SK-N-SH treated with all-trans-retinoic acid at 6 μM for 48 hours (cell line): Measurements from ENCODE around the gene ANKRD33B.
A peak's percentile ranks its signal among the peaks of the same experiment; 100 is the strongest.

Source experiments
- ATAC-seq: fragments of 200-7000 bp; cut with Tn5 transposase; 3 replicates; pipeline ENCODE4 v1.9.1; 2020; ENCODE audit warnings: mild to moderate bottlenecking, moderate library complexity
- ARNTL ChIP-seq: fragments of 450-650 bp; formaldehyde crosslinking; IDR thresholded peaks from 2 replicates; pipeline ENCODE4 v1.5.0; 2020; ENCODE audit warnings: low read depth, mild to moderate bottlenecking, moderate library complexity, borderline replicate concordance
- BACH2 ChIP-seq: fragments of 250-450 bp; sonication (Bioruptor Pico); IDR thresholded peaks from 2 replicates; pipeline ENCODE4 v1.9.0; 2021; ENCODE audit warnings: mild to moderate bottlenecking, borderline replicate concordance
- CREB5 ChIP-seq: fragments of 250-450 bp; sonication (Bioruptor Pico); IDR thresholded peaks from 2 replicates; pipeline ENCODE4 v1.5.1; 2020; ENCODE audit warnings: low read depth, mild to moderate bottlenecking, moderate library complexity
- CSDC2 ChIP-seq: fragments of 250-450 bp; sonication (Bioruptor Pico); IDR thresholded peaks from 2 replicates; pipeline ENCODE4 v1.5.0; 2020; ENCODE audit warnings: mild to moderate bottlenecking, moderate library complexity
- CSRNP3 ChIP-seq: fragments of 250-450 bp; sonication (Bioruptor Pico); IDR thresholded peaks from 2 replicates; pipeline ENCODE4 v1.5.1; 2021; ENCODE audit warnings: mild to moderate bottlenecking, moderate library complexity
- GLIS3 ChIP-seq: fragments of 250-450 bp; sonication (Bioruptor Pico); IDR thresholded peaks from 2 replicates; pipeline ENCODE4 v1.5.0; 2020; ENCODE audit warnings: mild to moderate bottlenecking, moderate library complexity
- ISL1 ChIP-seq: fragments of 250-450 bp; sonication (Bioruptor Pico); IDR thresholded peaks from 2 replicates; pipeline ENCODE4 v2.1.2; 2022; ENCODE audit warnings: mild to moderate bottlenecking, moderate library complexity
- OSR1 ChIP-seq: fragments of 250-450 bp; sonication (Bioruptor Pico); IDR thresholded peaks from 2 replicates; pipeline ENCODE4 v1.8.0; 2022; ENCODE audit warnings: moderate library complexity, mild to moderate bottlenecking, inconsistent platforms
- POU6F1 ChIP-seq: fragments of 250-450 bp; sonication (Bioruptor Pico); IDR thresholded peaks from 2 replicates; pipeline ENCODE4 v1.8.0; 2021; ENCODE audit warnings: low read depth, mild to moderate bottlenecking, moderate library complexity, borderline replicate concordance
- RARB ChIP-seq: fragments of 250-450 bp; sonication (Bioruptor Pico); IDR thresholded peaks from 2 replicates; pipeline ENCODE4 v1.8.0; 2021; ENCODE audit warnings: mild to moderate bottlenecking, moderate library complexity
- SNAI2 ChIP-seq: fragments of 250-450 bp; sonication (Bioruptor Pico); IDR thresholded peaks from 2 replicates; pipeline ENCODE4 v1.5.0; 2020; ENCODE audit warnings: mild to moderate bottlenecking, moderate library complexity
- TCF4 ChIP-seq: fragments of 250-450 bp; sonication (Bioruptor Pico); IDR thresholded peaks from 2 replicates; pipeline ENCODE4 v1.8.0; 2021; ENCODE audit warnings: mild to moderate bottlenecking, moderate library complexity, borderline replicate concordance
- TOX ChIP-seq: fragments of 250-450 bp; sonication (Bioruptor Pico); IDR thresholded peaks from 2 replicates; pipeline ENCODE4 v1.8.0; 2021; ENCODE audit warnings: mild to moderate bottlenecking, moderate library complexity, borderline replicate concordance
- TSHZ2 ChIP-seq: fragments of 250-450 bp; sonication (Bioruptor Pico); IDR thresholded peaks from 2 replicates; pipeline ENCODE4 v1.5.0; 2020; ENCODE audit warnings: mild to moderate bottlenecking, moderate library complexity
- ZFP3 ChIP-seq: fragments of 250-450 bp; sonication (Bioruptor Pico); IDR thresholded peaks from 2 replicates; pipeline ENCODE4 v1.5.0; 2020; ENCODE audit warnings: mild to moderate bottlenecking, moderate library complexity
- ZNF565 ChIP-seq: fragments of 450-650 bp; formaldehyde crosslinking; conservative IDR thresholded peaks from 2 replicates; pipeline ENCODE4 v1.5.0; 2020; ENCODE audit warnings: low read depth, mild to moderate bottlenecking, moderate library complexity
- ZNF70 ChIP-seq: fragments of 450-650 bp; formaldehyde crosslinking; IDR thresholded peaks from 2 replicates; pipeline ENCODE4 v1.5.0; 2020; ENCODE audit warnings: mild to moderate bottlenecking, moderate library complexity
- ZNF8 ChIP-seq: fragments of 450-650 bp; formaldehyde crosslinking; IDR thresholded peaks from 2 replicates; pipeline ENCODE4 v1.5.0; 2020; ENCODE audit warnings: mild to moderate bottlenecking, moderate library complexity

ANKRD33B gene

GRCh38 chr5:10634562-10634961 is 70.7 kb downstream of the ANKRD33B start:
- TF ChIP-seq ZNF565 (CRISPR knock-in tag) (no peak), BACH2 (CRISPR knock-in tag) (no peak), ZNF70 (CRISPR knock-in tag) (no peak), GLIS3 (CRISPR knock-in tag) (no peak), ARNTL (CRISPR knock-in tag) (no peak)
- TF ChIP-seq, all 23 proteins: peak for 0
- no peak for ATAC-seq

- peak; percentile 81 for ATAC-seq
- no peak for TF ChIP-seq CREB5 (CRISPR knock-in tag)
- no peak for TF ChIP-seq ZNF8 (CRISPR knock-in tag)
- TF ChIP-seq POU6F1 (CRISPR knock-in tag): no peak
- no peak for TF ChIP-seq ARNTL (CRISPR knock-in tag)
- no peak for TF ChIP-seq CSRNP3 (CRISPR knock-in tag)
These were observed 71.5 kb downstream of the ANKRD33B start for GRCh38 chr5:10635257-10635866.

GRCh38 chr5:10635867-10636350 is 72.0 kb downstream of the ANKRD33B start:
- ATAC-seq: peak; percentile 15; the same call in 2 of the 3 replicates
- TF ChIP-seq TOX (CRISPR knock-in tag) (no peak), TSHZ2 (CRISPR knock-in tag) (no peak), CSDC2 (no peak), ARNTL (CRISPR knock-in tag) (no peak), ZFP3 (CRISPR knock-in tag) (no peak), ISL1 (no peak), ZNF8 (CRISPR knock-in tag) (no peak), ZNF70 (CRISPR knock-in tag) (no peak), POU6F1 (CRISPR knock-in tag) (no peak), CSRNP3 (CRISPR knock-in tag) (no peak), OSR1 (no peak), TCF4 (CRISPR knock-in tag) (no peak), GLIS3 (CRISPR knock-in tag) (no peak), RARB (CRISPR knock-in tag) (no peak), SNAI2 (CRISPR knock-in tag) (no peak)
